Suppressor macrophage (primary cell): Measurements from ENCODE around the gene ZFYVE28.

Experiments
- DNase-seq, 4 experiments: peaks; one replicate each; pipeline ENCODE4 v3.0.0-alpha.2; 2020 to 2022

Gene ZFYVE28

DNA sequence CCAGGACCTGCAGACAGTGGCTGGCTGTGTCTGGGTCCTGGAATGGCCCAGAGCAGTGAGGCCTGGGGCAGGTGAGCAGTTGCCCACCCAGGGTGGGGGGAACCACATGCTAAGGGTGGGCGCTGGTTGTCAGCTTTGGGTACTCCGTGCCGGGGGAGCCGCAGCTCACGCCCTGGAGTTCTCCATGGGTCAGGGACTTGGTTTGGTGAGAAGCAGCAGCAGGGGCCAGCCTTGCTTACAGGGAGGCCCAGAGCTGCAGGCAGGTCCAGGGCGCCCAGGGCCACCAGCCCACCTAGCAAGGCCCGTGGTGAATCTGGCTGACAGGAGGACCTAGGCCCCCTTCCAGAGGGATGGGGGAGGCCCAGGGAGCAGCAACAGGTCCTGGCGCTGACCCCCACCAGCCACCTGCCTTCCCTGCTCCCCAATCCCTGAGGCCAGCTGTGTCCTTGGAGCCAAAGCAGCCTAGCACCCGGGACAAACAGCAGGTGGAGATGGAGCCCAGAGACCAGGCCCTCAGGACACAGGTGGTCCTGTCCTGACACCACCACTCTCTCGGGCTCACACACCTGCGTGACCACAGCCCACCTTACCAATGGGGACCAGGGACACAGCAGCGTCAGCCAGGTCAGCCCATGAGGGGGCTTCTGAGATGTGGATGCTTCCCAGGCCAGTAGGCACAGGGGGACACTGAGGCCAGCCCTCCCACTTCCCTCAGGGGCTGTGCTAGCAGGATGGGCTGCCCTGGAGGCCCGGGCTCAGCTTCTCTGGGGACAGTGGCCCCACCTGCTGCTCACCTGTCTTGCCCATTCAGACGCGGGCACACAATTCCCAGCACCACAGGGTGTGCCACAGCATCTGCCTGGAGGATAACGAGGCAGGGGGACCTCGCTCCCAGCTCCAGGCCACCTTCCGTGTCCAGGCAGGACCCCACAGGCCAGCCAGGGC lies 160.1 kb downstream of the ZFYVE28 start:
- no peak for DNase-seq

DNA sequence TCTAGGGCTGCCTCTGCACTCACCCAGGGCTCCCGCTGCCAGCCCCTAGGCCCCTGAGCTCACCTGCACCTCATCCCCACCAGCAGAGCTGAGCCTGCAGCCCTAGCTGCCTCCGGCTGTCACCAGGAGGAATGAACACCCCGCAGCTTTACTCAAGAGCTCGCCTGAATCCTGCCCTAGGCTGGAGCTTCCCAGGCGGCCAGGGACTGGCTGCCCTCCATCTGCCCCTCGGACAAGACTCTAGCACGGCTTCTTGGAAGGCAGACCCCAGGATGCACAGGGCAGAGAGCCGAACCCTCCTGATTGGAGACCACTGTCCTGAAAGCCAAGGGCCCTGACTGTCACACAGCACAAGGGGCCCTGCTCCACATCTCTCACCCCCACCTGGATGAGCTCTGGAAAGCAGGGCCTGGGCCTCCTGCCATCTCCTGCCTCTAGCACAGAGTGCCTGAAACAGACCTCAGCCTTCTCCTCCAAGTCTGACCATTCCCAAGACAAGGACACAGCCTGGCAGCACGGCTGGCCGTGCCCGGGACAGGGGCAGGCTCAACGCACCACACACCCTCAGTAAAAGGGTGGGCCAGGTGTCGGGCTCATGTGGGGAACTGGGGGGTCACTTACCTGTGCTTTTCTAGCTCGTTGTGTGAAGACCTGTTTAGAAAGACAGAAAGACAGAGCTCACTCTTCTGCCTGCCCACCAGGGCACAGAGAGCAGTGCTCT lies 160.9 kb downstream of the ZFYVE28 start:
- no peak for DNase-seq

DNA sequence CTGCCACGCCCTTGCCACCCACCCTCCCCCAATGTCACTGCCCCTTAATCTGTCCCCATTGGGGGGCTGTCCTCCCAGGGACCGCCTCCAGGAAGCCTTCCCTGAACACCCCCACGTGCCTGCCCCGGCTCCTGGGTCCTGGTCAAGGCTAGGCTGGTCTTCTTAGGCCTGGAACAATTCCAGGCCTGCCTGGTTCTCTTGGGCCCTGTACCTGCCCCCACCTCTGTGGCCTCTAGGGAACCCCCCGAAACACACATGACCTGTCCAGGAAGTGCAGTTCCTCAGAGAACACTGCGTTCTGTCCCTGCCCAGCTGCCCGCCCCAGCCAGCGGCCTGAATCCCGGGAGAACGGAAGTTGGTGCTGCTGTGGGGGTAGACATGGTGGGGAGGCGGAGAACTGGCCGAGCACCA lies 161.7 kb downstream of the ZFYVE28 start:
- no peak for DNase-seq

- DNase-seq = no peak
Measured at GRCh38 chr4:2256156-2256731, 162.2 kb downstream of the ZFYVE28 start.

- DNase-seq = no peak
Measured at GRCh38 chr4:2255501-2256155, 162.8 kb downstream of the ZFYVE28 start.

- DNase-seq = no peak
Measured at GRCh38 chr4:2254665-2255500, 163.6 kb downstream of the ZFYVE28 start.

DNA sequence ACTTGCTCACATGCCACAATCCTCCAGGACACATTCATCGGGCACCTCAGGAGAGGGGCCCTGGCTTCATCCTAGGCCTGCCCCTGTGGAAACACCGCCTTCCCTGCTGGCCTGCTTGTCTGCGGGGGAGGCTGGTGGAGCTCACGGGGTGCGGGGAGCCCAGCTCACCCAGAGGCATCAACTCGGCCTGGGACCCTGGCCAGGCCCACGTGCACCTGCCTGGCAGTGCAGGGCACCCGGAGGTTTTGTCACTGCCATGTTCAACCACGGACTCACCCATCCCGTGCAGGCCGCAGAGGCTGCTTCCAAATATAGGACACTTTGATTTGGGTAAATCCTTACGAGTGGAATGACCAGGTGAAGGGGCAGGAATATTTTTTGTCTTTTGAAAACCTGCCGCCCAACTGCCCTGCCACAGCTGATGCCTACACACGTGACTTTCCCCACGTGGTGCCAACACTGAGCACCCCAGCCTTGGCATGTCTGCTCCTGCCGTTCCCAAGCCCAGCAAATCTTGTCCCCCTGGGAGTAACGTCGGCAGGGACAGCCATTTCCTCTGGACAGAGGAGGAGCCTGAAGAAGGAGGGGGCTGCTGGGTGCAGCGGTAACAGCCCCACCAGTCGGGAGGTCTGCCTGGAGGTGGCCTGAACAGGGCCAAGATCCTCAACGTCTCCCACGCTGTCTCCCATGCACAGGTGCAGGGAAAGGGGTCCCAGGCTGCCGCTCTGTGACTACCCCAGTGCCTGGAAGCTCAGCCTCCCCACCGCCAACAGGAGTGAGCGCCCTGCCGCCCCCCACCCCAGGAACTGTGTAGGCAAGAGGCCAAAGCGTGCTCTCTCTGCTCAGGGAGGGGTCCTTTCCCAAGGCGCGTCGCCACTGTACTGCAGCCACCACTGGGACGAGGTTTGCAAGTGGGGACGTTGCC lies 165.0 kb downstream of the ZFYVE28 start:
- no peak for DNase-seq

DNA sequence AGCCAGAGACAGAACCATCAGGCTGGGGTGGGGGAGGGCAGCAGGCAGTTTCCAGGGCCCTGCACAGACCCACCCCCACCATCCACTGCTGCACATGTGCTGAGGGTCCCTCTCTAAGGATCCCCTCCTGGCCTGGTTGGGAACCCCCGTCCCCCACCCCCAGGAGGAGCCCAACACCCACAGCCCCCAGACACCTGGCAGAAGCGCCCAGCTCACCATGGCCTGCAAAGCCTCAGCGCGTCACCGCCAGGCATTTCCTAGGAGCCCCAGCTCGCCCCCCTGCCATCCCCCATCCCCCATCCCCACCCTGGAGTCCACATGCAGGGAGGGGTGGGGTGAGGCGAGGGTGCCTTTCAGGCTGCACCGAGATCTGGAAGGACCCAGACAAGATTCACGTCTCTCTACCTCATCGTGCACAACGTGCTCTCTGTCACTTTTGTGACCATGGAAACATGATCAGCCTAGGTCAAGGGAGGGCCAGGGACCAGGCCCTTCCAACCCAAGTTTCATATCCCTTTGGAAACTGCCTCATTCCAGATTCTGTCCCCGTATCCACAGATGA lies 165.8 kb downstream of the ZFYVE28 start:
- DNase-seq = no peak

DNA sequence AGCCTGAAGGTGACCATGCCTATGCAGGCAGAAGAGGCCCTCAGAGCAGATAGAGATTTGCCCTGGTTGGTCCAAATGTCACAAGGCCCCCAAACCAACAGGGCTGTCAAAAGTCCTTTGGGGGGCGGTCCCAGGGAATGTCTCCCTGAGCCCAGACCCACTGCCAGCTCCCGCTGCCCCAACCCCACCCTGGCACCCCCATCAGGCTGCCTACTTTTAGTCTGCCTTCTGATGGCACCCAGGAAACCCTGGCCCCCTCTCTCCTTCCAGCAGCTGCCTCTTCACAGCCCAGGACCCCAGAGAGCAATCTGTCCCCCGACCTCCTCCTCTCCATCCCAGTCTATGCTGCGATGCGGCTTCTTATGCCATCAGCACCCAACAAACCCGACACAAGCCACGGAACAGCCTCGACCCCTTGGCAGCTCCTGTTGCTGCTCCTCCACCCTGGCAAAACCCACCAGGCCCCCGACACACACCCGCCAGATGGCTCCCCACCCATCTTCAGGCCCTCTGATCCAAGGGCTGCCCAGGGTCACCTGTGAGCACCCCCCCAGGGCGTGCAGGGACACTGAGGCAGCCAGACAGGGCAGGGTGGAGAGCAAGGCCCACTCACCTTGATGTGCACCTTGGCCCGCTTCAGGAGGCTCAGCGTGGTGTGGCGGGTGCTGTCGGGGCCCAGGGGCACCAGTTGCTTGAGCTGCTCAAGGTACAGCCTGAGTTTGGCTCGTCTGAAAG lies 166.5 kb downstream of the ZFYVE28 start:
- DNase-seq = no peak

- no peak for DNase-seq
Measured at GRCh38 chr4:2251073-2251794, 167.2 kb downstream of the ZFYVE28 start.

GRCh38 chr4:2250357-2251072 lies 167.9 kb downstream of the ZFYVE28 start:
- no peak for DNase-seq

GRCh38 chr4:2249526-2250356 lies 168.7 kb downstream of the ZFYVE28 start:
- no peak for DNase-seq

GRCh38 chr4:2248821-2249261 lies 169.6 kb downstream of the ZFYVE28 start:
- no peak for DNase-seq

DNA sequence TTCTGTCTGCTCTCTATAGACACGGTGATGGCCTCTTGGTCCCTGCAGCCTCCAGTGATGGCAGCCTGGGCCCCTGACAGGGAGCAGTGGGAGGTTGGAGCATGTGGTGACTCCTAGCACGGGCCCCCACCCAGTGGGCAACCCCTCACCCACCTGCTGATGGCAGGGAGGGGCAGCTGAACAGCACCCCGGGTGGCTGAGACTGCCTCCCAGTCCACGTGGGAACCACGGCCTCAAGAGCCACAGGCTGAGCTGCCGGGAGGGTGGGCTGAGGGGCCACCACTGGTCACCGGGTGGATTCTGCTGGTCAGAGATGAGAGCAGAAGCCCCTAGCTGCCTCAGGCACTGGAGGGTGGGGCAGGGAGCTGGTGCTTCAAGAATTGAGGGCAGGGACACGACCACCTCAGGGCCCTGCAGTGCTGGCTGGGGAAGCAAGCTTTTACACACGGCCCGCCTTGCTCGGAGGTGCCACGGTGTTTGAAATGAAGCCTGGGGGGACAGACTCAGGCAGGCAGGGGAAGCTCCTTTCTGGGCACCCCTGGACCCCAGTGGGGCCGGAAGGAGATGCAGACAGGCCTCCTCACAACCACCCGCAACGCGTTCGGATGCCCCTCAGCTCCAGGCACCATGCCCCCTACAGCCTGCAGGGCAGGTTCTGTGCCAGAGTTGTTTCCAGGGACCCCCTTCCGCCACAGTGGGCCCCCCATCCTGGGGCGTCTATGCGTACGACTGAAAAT lies 170.2 kb downstream of the ZFYVE28 start:
- no peak for DNase-seq

GRCh38 chr4:2247128-2248043 lies 171.1 kb downstream of the ZFYVE28 start:
- no peak for DNase-seq
